Measurements from ENCODE around the gene PAK6.

DNA sequence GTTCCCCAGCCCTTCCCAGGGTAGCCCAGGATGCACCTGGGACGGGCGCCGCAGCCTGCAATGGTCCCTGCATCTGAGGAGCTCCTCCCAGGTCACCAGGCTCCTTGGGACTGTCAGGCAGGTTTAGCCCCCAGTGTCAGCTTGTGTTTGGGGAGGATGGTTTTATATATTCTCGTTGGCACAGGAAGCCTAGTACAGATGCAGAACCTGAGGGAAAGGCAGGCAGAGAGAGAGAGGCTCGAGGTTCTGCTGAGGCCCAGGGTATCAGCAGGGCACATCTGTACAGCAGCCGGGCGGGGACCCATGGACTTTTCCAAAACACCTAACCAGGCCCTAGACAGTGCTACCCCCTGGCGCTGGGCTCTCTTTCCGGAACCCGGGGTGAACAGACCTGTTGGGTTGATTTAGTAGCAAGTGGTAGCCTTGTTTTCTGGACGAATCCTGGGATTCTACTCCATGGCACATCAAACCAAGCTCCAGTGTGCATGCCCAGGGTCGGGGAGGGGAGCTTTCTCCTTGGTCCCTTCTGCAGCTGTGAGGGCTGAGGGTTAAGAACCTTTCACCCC is 8.6 kb downstream of the PAK6 start:
- TF ChIP-seq, protein P1, sequence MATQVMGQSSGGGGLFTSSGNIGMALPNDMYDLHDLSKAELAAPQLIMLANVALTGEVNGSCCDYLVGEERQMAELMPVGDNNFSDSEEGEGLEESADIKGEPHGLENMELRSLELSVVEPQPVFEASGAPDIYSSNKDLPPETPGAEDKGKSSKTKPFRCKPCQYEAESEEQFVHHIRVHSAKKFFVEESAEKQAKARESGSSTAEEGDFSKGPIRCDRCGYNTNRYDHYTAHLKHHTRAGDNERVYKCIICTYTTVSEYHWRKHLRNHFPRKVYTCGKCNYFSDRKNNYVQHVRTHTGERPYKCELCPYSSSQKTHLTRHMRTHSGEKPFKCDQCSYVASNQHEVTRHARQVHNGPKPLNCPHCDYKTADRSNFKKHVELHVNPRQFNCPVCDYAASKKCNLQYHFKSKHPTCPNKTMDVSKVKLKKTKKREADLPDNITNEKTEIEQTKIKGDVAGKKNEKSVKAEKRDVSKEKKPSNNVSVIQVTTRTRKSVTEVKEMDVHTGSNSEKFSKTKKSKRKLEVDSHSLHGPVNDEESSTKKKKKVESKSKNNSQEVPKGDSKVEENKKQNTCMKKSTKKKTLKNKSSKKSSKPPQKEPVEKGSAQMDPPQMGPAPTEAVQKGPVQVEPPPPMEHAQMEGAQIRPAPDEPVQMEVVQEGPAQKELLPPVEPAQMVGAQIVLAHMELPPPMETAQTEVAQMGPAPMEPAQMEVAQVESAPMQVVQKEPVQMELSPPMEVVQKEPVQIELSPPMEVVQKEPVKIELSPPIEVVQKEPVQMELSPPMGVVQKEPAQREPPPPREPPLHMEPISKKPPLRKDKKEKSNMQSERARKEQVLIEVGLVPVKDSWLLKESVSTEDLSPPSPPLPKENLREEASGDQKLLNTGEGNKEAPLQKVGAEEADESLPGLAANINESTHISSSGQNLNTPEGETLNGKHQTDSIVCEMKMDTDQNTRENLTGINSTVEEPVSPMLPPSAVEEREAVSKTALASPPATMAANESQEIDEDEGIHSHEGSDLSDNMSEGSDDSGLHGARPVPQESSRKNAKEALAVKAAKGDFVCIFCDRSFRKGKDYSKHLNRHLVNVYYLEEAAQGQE (IDR thresholded peaks at IDR 0.05; ENCODE audit: insufficient read depth in 1 of 2, low read depth in 2 of 2, low read length in 2 of 2): no peak
- TF ChIP-seq SIN3A (IDR thresholded peaks at IDR 0.05; ENCODE audit: borderline replicate concordance, insufficient read depth, low read length) (no peak), POLR2AphosphoS5 (IDR thresholded peaks at IDR 0.05; ENCODE audit: low read depth, low read length) (no peak), TAF1 (IDR thresholded peaks at IDR 0.05; ENCODE audit: borderline replicate concordance, insufficient read depth, low read length) (no peak), FOXP2 (optimal IDR thresholded peaks at IDR 0.05; ENCODE audit: borderline replicate concordance, extremely low read depth, extremely low read length, insufficient read depth) (no peak)

Measured in PFSK-1 (cell line).